Parathyroid adenoma (tissue), 2 donors: ENCODE results near the gene STYXL2.
A peak's percentile ranks its signal among the peaks of the same experiment; 100 is the strongest.

Experiments used
- H2AFZ ChIP-seq: fragments of 300-600 bp; sonication (generic); one replicate; pipeline ENCODE4 v1.7.0; 2017; ENCODE audit warnings: antibody characterized with exemption, mild to moderate bottlenecking
- H3K27ac ChIP-seq: fragments of 300-600 bp; sonication (generic); one replicate; pipeline ENCODE4 v1.7.0; 2017
- H3K27me3 ChIP-seq: fragments of 300-600 bp; sonication (generic); one replicate; pipeline ENCODE4 v1.7.0; 2017; ENCODE audit warnings: low read length; ENCODE audit not compliant: control insufficient read depth, insufficient read depth
- H3K36me3 ChIP-seq: fragments of 300-600 bp; sonication (generic); one replicate; pipeline ENCODE4 v1.7.0; 2017; ENCODE audit warnings: low read length; ENCODE audit not compliant: control insufficient read depth, insufficient read depth
- H3K4me1 ChIP-seq: fragments of 300-600 bp; sonication (generic); one replicate; pipeline ENCODE4 v1.7.0; 2017; ENCODE audit warnings: control low read depth
- H3K4me2 ChIP-seq: fragments of 300-600 bp; sonication (generic); one replicate; pipeline ENCODE4 v1.7.0; 2017; ENCODE audit warnings: low read length
- H3K4me3 ChIP-seq: fragments of 300-600 bp; sonication (generic); one replicate; pipeline ENCODE4 v1.7.0; 2017; ENCODE audit warnings: low read depth, low read length
- H3K79me2 ChIP-seq: fragments of 300-600 bp; sonication (generic); one replicate; pipeline ENCODE4 v1.7.0; 2017; ENCODE audit warnings: control low read depth
- H3K9ac ChIP-seq: fragments of 300-600 bp; sonication (generic); one replicate; pipeline ENCODE4 v1.7.0; 2017; ENCODE audit warnings: mild to moderate bottlenecking
- H3K9me3 ChIP-seq: fragments of 300-600 bp; sonication (generic); one replicate; pipeline ENCODE4 v1.7.0; 2017; ENCODE audit warnings: low read length; ENCODE audit not compliant: control insufficient read depth
- CTCF ChIP-seq: fragments of 300-600 bp; sonication (generic); IDR thresholded peaks from one replicate; pipeline ENCODE4 v1.7.0; 2017; ENCODE audit warnings: antibody characterized with exemption, mild to moderate bottlenecking
- donor health status: primary hyperparathyroidism.

STYXL2 gene

GRCh38 chr1:167054946-167055630, 38.8 kb upstream of the STYXL2 start:
- Histone ChIP-seq H3K4me2 (no peak overlapping the region), H3K27ac (no peak overlapping the region), H3K4me1 (no peaks in the 10 kb centered on the region), H3K9me3 (no peaks in the 10 kb centered on the region), H3K27me3 (no peaks in the 10 kb centered on the region), H3K9ac (no peak overlapping the region), H3K36me3 (no peaks in the 10 kb centered on the region), H3K4me3 (no peak overlapping the region), H3K79me2 (no peaks in the 10 kb centered on the region), H2AFZ (no peak overlapping the region)
- TF ChIP-seq CTCF: no peak

- no peak overlapping the region for H3K27ac ChIP-seq
- TF ChIP-seq CTCF: no peak
- no peak overlapping the region for H3K9ac ChIP-seq
Observed at GRCh38 chr1:167056529-167057231, 37.2 kb upstream of the STYXL2 start.

GRCh38 chr1:167057241-167057688, 36.6 kb upstream of the STYXL2 start:
- H3K9ac ChIP-seq: no peak overlapping the region
- H3K36me3 ChIP-seq: no peaks in the 10 kb centered on the region
- peak; percentile 19 for TF ChIP-seq CTCF
- H3K27ac ChIP-seq: no peak overlapping the region
- H3K79me2 ChIP-seq: no peaks in the 10 kb centered on the region
- H3K4me3 ChIP-seq: no peak overlapping the region
- no peaks in the 10 kb centered on the region for H3K9me3 ChIP-seq
- H3K4me1 ChIP-seq: no peaks in the 10 kb centered on the region
- no peak overlapping the region for H3K4me2 ChIP-seq
- no peaks in the 10 kb centered on the region for H3K27me3 ChIP-seq
- peak overlapping the region; percentile 56 for H2AFZ ChIP-seq

More at GRCh38 chr1:167056529-167057231, 37.2 kb upstream of the STYXL2 start:
- H3K4me2 ChIP-seq: no peak overlapping the region
- H2AFZ ChIP-seq: no peak overlapping the region
- H3K9me3 ChIP-seq: no peaks in the 10 kb centered on the region
- no peaks in the 10 kb centered on the region for H3K4me1 ChIP-seq
- H3K79me2 ChIP-seq: no peaks in the 10 kb centered on the region
- no peak overlapping the region for H3K4me3 ChIP-seq
- no peaks in the 10 kb centered on the region for H3K27me3 ChIP-seq
- no peaks in the 10 kb centered on the region for H3K36me3 ChIP-seq

- Histone ChIP-seq H3K36me3 (no peaks in the 10 kb centered on the region), H3K27ac (no peak overlapping the region), H3K27me3 (no peaks in the 10 kb centered on the region), H3K9ac (no peak overlapping the region), H3K9me3 (no peaks in the 10 kb centered on the region), H3K79me2 (no peaks in the 10 kb centered on the region), H3K4me3 (no peak overlapping the region), H3K4me2 (no peak overlapping the region), H2AFZ (peak overlapping the region; percentile 6), H3K4me1 (no peaks in the 10 kb centered on the region)
- TF ChIP-seq CTCF: peak; percentile 87
Observed at GRCh38 chr1:167059045-167059808, 34.6 kb upstream of the STYXL2 start.
